Hindlimb muscle (tissue), 1 donor: ENCODE data around the gene MAP1B. TPM values are rescaled to one million over a fixed set of nuclear protein-coding genes. Genes with fewer than 3 reads are reported as not detected.
"Not testable (repeated sequence)": the region's sequence is repeated elsewhere in the genome, so short reads cannot be mapped to it uniquely, and the experiment has no call there.

Experiments used
- DNase-seq: peaks from one replicate; pipeline ENCODE4 v3.0.0-alpha.2; 2013
- polyA plus RNA-seq: library from polyadenylated mRNA; unstranded; fragments of 120-200 nt; gene quantifications from one replicate; pipeline ENCODE4 v1.2.1, GENCODE V29; 2013; ENCODE audit not compliant: insufficient read length

The MAP1B gene
- 21.4 TPM for polyA plus RNA-seq

- peak; percentile 86 for DNase-seq
Measured at GRCh38 chr5:72107131-72107900, at the start of gene MAP1B. TSS of gene MAP1B (plus strand) at chr5:72107475. CDS start at chr5:72107532, 57 bp downstream.

DNA sequence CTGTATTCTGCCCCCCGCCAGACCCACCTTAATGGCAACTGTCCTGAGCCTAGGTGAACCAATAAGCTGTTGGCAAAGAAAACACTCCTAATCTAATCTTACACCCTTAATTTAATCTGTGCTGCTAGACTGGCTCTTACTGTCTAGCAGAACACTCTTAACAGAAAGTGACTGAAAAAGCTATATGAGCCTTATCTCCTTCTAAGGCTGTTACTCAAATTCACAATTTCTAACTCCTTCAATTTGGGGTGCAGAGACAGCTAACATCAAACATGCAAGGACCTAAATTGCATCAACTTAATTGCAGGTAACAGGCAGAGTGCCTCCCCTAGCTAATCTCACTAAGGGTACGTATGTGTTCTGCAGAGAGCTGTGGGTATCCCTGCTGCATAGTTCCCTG is 49.5 kb upstream of the MAP1B start:
- no peak for DNase-seq

DNA sequence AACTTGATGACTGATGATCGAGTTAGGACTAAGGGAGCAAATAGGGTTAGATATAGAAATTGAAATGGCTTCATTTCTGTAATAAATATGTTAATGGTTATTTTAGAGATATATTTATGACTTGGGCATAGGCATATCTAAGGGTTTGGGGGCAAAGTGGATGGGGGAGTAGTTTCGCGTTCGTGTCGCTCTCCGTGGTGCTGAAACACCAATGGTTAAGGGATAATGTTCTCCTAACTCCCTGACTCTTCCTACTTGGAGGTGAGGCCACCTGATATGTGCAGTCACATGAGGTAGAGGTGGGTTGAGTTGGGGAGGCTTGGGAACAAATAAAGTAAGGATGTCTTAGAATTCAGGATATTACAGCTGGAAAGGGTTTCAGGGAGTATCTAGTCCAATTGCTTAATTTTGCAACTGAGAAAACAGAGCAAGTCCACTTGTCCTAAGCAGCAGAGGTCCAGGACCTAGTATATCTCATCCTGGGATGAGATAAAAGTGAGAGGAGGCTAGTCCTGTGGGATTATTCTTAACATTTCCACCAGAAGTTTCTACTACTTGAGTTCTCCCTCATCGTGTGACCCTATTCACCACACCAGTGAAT is 44.0 kb upstream of the MAP1B start:
- peak; percentile 17 for DNase-seq

DNA sequence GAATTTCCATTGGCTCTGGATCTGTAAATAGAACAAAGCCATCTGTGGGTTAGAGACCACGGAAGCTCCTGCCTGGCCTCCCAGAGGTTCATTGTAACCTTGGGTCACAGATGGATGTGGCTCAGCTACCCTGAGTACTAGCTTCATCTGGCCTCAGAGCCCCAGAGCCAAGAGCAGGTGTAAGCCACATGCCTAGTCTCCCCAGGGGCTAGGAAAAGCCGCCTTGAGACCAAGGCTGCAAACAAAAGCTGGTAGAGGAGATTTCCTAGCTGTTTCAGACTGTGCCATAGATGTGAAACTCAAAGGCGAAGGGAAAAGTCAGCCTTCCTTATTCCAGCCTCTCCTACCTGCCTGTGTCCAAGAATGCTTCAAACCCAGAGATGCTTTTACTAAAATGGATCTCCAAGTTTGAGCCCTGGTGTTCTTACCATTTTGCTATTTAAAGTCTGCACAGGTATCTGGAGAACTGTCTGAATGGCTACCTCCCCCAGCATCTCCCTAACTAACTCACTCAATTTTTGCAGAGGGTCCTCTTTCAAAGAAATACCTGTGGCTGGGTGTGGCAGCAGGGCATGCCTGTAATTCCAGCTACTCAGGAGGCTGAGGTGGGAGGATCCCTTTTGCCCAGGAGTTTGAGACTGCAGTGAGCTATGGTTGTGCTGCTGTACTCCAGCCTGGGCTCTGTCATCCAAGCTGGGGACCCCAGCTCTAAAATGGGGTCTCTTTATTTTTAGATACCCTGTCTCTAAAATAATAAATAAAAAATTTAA is 42.3 kb upstream of the MAP1B start:
- no peak for DNase-seq

DNA sequence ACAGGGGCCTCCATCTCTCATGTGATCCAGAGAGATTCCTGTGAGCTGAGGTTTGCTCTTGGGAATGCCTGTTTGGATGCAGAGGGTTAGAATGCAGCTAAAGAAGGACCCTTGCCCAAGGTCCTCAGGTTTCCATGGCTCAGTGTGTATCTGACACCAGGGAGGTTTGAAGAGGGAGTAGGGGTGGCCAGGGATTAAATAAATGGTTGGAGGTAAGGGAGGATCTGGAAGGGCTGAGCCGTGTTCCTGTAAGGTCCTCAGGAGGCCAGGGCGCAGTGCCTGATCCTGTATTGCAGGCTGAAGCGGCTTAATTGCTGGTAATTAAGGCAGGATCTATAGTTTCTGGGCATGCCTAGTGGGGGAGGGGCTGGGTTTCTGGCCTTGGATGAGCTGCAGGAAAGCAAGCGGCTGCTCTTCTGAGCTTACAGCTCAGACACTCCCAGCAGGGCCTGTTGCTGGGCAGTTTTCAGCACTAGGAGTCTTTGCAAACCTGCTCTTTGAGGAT is 41.5 kb upstream of the MAP1B start:
- no peak for DNase-seq

- no peak for DNase-seq
Measured at GRCh38 chr5:72066705-72067107, 40.6 kb upstream of the MAP1B start.

DNA sequence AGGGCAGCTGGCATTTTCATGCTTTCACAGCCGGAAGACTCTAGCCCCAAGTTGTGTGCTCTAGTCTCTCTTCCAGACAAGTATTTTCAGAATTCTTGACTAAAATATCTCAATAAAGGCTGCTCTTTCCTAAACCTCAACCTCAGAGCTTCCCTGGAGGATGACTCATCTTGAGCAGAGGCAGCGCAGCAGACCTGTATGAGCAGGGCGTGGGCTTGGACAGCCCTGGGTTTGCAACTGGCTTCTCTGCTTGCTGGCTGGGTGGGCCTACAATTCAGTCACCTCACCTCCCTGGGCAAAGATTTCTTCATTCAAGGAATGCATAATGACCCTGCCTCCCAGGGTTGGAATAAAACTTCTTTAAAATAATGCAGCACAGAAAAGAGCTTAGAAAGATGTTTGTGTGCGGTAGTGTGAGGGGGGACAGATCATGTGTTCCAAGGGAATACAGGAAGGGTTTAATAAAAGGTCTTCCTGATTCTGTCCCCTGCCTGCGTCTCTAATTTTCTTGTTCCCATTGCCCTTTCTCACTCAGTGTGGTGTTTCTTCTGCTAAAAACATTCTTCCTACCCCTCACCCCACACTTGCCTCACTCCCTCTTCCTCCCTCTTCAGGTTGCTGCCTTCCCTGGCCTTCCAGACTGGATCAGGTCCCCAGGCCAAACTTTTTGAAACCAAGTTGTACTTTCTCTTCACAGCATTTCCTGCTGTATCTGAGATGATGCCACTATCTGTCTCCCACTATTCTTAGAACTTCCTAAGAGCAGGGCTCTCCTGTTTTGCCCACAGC is 39.4 kb upstream of the MAP1B start:
- DNase-seq, result no peak

DNA sequence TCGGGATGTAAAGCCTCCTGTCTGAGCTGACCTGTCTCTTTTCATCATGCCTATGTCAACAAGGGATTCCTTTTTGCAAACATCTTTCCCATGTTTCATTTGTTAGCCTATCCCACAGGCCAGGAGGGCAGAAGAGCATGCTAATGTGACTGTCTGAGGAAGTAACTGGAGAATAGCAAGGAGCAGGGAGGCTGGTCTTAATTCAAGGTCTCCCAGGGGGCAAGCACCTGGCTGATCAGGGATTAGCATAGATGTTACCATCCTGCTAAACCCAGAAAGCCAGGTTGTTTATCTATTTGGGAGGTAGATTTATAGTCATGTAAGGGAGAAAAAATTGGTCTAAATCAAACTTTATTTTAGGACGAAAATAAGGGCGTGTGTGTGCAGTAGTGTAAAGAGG is 36.7 kb upstream of the MAP1B start:
- no peak for DNase-seq

GRCh38 chr5:72071906-72072305 is 35.4 kb upstream of the MAP1B start:
- no peak for DNase-seq

DNA sequence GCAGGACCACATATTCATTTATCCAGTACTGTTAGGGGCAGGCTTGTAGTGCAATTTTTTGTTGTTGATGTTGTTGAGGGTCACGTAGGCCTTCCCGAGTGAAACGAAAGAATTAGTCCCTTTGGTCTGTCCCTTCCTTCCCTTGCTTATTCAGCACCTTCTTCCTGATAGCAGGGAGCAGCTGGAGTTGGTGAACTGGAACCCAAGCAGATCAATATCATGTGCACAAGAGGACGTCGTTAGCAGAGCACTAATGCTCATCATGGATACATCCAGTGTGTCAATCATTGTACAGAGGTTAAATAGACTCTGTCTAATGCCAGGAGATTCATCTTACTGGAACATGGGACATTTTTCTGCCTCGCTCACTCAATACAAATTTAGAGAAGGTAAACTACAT is 33.0 kb upstream of the MAP1B start:
- no peak for DNase-seq

GRCh38 chr5:72075461-72075860 is 31.8 kb upstream of the MAP1B start:
- DNase-seq, result no peak

DNA sequence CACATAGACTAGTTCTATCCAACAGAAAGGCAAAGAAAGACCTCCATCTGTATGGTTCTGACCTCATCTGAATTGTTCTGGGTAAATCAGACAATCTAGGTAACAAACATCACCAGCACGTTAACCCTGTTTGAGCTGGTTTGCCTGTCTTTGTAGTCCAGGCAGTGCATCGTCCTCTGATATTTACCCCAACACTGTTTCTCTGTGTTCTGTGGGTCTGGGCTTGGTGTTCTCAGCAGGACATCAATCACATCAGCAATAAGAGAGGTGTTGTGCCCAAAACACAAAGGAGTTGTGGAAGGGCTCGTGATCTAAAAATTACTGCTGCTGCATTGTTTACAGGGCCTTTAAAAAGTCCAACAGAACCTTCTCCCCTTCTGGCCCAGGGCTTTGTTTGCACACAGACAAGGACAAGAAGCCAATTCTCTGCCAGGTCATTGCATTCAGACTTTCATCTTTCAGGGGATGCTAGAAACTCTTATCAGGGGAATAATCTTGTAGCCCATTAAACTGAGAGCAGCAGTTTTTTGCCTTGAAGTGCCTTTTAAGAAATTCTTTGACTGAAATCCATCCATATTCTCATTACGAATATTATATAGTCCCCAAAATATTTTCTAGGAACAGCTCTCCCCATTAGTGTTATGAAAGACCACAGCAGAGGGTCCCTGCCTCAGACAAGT is 30.5 kb upstream of the MAP1B start:
- no peak for DNase-seq

DNA sequence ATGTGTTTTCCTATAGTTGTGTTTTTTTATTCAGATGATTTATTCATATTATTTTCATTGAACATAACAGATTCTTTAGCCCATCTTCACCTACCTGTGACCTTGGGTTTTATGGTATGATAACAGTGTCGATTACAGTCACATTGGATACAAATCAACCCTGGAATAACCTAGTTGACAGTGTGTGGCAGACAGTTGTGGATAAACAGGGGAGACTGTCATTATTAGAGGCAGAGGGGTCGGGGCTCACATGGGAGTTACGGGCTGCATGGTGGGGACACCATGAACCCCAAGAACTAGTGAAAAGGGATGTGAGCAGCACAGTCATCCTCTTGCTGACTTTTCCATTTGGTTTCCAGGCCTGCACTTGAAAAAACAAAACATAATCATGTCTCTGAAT is 29.9 kb upstream of the MAP1B start:
- DNase-seq, result no peak

DNA sequence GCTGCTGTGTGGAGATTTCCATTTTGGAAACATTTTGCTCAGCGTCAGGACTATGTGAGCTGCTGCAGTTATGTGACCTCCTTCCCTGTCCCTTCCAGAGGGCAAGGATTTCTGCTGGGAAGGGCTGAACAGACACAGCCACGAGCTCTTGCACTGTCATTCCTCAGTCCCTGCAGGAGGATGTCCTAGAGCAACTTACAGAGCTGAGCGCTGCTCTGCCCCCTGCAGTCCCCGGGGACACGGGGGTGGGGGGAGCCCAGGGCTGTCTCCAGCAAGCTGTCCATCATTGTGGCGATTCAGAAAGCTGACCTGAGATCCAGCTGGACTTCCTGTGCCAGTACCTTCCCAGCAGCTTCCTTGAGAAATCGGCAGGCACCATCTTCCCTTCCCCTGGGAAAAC is 28.0 kb upstream of the MAP1B start:
- no peak for DNase-seq

DNA sequence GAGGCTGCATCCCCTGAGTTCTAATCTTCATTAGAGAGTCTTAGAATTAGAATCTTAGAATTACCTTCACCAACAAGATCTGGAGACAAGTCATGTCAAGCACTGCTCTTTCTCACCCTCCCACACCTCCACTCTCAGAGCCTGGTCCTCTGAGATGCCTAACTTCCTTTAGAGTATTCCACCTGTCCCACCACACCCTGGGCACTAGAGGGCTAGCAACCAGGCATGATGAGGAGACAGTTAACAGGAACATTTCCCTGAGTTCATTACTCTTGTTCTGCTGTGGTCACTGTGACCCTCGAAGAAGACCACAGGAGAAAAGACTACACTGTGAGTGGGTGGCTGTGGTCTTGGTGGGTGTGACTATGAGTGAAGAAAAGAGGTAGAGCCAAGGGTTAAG is 25.2 kb upstream of the MAP1B start:
- no peak for DNase-seq

- no peak for DNase-seq
Measured at GRCh38 chr5:72084876-72085275, 22.4 kb upstream of the MAP1B start.

GRCh38 chr5:72085319-72085718 is 22.0 kb upstream of the MAP1B start:
- no peak for DNase-seq

DNA sequence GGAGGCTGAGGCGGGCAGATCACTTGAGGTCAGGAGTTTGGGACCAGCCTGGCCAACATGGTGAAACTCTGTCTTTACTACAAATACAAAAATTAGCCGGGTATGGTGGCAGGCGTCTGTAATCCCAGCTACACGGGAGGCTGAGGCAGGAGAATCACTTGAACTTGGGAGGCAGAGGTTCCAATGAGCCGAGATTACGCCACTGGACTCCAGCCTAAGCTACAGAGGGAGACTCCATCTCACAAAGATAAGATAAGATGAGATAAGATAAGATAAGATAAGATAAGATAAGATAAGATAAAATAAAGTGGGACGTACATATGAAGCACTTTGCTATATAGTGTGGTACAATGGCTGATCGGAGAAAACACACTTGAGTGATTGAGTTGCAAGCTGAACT is 17.6 kb upstream of the MAP1B start:
- DNase-seq, result not testable (repeated sequence)

- no peak for DNase-seq
Measured at GRCh38 chr5:72092074-72092473, 15.2 kb upstream of the MAP1B start.

GRCh38 chr5:72093217-72093616 is 14.1 kb upstream of the MAP1B start:
- DNase-seq, result no peak

GRCh38 chr5:72093824-72094223 is 13.5 kb upstream of the MAP1B start:
- DNase-seq, result no peak

GRCh38 chr5:72096602-72097188 is 10.6 kb upstream of the MAP1B start:
- DNase-seq, result no peak
